ENCODE measurements around the gene NHERF2. TPM values are rescaled to one million over a fixed set of nuclear protein-coding genes. Genes with fewer than 3 reads are reported as not detected.

The NHERF2 gene
- total RNA-seq, 2 experiments from 2014 or later: 1.9 to 2.0 TPM

DNA sequence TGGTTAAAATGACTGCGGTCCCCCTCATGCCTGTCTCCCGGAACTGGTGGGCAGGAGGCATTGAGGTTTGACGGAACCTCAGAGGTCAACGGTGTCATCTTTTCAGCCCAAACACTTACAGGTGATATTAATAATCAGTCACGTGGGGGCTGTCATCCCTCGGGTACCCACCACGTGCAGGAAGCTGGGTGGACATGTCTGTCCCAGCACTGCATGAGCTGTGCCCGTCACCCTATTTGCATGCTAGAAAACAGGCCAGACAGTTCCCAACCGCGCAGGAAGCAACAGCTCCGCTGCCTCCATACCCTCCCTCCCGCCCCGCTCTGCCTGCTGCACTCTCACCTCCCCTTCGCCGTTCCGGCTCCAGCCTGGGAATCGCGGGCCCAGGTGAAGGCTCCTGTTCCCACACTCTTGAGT is 35.6 kb upstream of the NHERF2 start:
- no peak overlapping the region for H3K27ac ChIP-seq (ENCODE audit: low read depth in 1 of 2, low read length in 2 of 2)
- DNase-seq: peak in 10 of 14 experiments; percentile 24 to 83 (median 54)
- peak overlapping the region; percentile 55 for H3K4me3 ChIP-seq (ENCODE audit: low read length)
- Mint-ChIP-seq H3K4me3 (peak overlapping the region; percentile 80), H3K9me3 (no peaks in the 10 kb centered on the region), H3K4me1 (ENCODE audit: low read depth) (peaks cover 26% of the 10 kb centered on the region), H3K27ac (peak overlapping the region; percentile 79), H3K36me3 (ENCODE audit: low read depth) (peaks cover 10% of the 10 kb centered on the region), H3K27me3 (peaks cover 26% of the 10 kb centered on the region)
- POLR2A ChIA-PET: interaction anchor here (0.9 to 5.1 kb wide), 7 partner anchors 19 to 530 kb away, joined by 3 to 55 read pairs (median 5); partner anchors contain the start of genes AMDHD2, NTHL1, PGP and RPS2
- peaks cover 26% of the 10 kb centered on the region for H3K4me1 ChIP-seq (ENCODE audit: insufficient read depth, low read length)
- peaks cover 13 to 15% of the 10 kb centered on the region in 2 experiments for H3K27me3 ChIP-seq (ENCODE audit: control insufficient read depth in 1 of 2, insufficient read depth in 2 of 2, low read length in 2 of 2)
- peak; percentile 45 for ATAC-seq (ENCODE audit: poor library complexity)
- peaks cover 3% of the 10 kb centered on the region for H3K36me3 ChIP-seq (ENCODE audit: insufficient read depth, low read length)
- TF ChIP-seq, protein P1, sequence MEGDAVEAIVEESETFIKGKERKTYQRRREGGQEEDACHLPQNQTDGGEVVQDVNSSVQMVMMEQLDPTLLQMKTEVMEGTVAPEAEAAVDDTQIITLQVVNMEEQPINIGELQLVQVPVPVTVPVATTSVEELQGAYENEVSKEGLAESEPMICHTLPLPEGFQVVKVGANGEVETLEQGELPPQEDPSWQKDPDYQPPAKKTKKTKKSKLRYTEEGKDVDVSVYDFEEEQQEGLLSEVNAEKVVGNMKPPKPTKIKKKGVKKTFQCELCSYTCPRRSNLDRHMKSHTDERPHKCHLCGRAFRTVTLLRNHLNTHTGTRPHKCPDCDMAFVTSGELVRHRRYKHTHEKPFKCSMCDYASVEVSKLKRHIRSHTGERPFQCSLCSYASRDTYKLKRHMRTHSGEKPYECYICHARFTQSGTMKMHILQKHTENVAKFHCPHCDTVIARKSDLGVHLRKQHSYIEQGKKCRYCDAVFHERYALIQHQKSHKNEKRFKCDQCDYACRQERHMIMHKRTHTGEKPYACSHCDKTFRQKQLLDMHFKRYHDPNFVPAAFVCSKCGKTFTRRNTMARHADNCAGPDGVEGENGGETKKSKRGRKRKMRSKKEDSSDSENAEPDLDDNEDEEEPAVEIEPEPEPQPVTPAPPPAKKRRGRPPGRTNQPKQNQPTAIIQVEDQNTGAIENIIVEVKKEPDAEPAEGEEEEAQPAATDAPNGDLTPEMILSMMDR (IDR thresholded peaks at IDR 0.05): no peak
- CTCF ChIA-PET: interaction anchor here (3.2 kb wide), 1 partner anchor 13 kb away, joined by 17 read pairs; no protein-coding TSS in a partner anchor
- H3K9me3 ChIP-seq (ENCODE audit: control insufficient read depth in 1 of 2, insufficient read depth in 1 of 2, low read length in 2 of 2): peaks cover 0 to 18% of the 10 kb centered on the region in 2 experiments
- intact Hi-C loops (cut with DNase I, micrococcal nuclease): loop anchor here in 1 of 2 experiments (5.0 kb wide), 1 partner anchor 49 kb away; the partner anchor contains the start of gene MSRB1

DNA sequence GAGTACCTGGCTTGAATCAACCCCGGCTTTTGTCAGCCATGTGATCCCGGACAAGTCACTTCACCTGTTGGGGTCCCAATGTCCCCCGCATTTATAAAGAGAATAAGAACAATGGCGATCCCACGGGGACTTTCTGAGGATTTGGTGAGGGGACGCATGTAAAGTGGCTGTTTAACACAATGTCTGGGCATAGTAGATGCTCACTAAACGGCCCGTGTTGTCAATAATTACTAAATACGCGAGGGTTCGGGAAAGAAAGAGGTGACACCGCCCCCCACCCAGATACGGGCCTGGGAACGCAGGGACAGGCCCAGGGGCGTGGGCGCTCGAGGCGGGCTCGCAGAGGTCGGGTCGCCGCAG is 35.1 kb upstream of the NHERF2 start:
- peak overlapping the region in 1 of 2 donors; percentile 56 for H3K27ac ChIP-seq (ENCODE audit: low read depth in 1 of 2, low read length in 2 of 2)
- H3K9me3 ChIP-seq (ENCODE audit: control insufficient read depth in 1 of 2, insufficient read depth in 1 of 2, low read length in 2 of 2): peaks cover 0 to 18% of the 10 kb centered on the region in 2 experiments
- intact Hi-C loops (cut with DNase I, micrococcal nuclease): loop anchor here in 1 of 2 experiments (5.0 kb wide), 1 partner anchor 49 kb away; the partner anchor contains the start of gene MSRB1
- H3K36me3 ChIP-seq (ENCODE audit: insufficient read depth, low read length): no peaks in the 10 kb centered on the region
- TF ChIP-seq, protein P1 (IDR thresholded peaks at IDR 0.05): no peak
- Mint-ChIP-seq H3K36me3 (ENCODE audit: low read depth) (peaks cover 5% of the 10 kb centered on the region), H3K4me1 (ENCODE audit: low read depth) (peaks cover 26% of the 10 kb centered on the region), H3K27me3 (peaks cover 24% of the 10 kb centered on the region), H3K27ac (peak overlapping the region; percentile 79), H3K4me3 (peak overlapping the region; percentile 80), H3K9me3 (no peaks in the 10 kb centered on the region)
- H3K4me3 ChIP-seq (ENCODE audit: low read length): peak overlapping the region; percentile 55
- ATAC-seq (ENCODE audit: poor library complexity) (no peak), DNase-seq (no peak)
- peaks cover 13 to 15% of the 10 kb centered on the region in 2 experiments for H3K27me3 ChIP-seq (ENCODE audit: control insufficient read depth in 1 of 2, insufficient read depth in 2 of 2, low read length in 2 of 2)
- ChIA-PET CTCF (interaction anchor here (0.8 to 3.2 kb wide), 3 partner anchors 12 to 149 kb away, joined by 4 to 17 read pairs (median 6); no protein-coding TSS in a partner anchor), POLR2A (interaction anchor here (0.7 to 5.1 kb wide), 8 partner anchors 8 to 529 kb away, joined by 3 to 55 read pairs (median 4); partner anchors contain the start of genes AMDHD2, GFER, NTHL1 and RPS2)
- peaks cover 26% of the 10 kb centered on the region for H3K4me1 ChIP-seq (ENCODE audit: insufficient read depth, low read length)

DNA sequence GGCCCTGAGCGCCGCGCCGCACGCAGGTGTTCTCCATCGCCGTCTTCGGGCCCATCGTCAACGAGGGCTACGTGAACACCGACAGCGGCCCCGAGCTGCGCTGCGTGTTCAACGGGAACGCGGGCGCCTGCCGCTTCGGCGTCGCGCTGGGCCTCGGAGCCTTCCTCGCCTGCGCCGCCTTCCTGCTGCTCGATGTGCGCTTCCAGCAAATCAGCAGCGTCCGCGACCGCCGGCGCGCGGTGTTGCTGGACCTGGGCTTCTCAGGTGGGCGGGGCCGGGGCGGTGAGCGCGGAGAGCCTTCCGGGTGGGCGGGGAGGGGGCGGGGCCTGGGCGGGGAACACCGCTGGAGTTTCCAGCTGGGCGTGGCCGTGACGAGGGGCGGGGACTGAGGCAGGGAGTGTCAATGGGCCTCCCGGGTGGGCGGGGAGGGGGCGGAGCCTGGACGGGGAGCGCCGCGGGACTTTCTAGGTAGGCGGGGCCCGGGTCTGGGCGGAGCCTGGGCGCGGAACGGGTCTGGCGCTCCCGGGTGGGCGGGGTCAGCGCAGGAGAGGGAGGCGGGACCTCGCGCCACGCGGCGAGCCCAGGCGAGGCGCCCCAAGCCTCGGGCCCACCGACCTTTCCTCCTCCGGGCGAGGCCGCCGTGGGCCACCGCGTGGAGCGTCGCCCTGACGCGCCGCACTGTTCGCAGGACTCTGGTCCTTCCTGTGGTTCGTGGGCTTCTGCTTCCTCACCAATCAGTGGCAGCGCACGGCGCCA is 34.6 kb upstream of the NHERF2 start:
- H3K36me3 Mint-ChIP-seq (ENCODE audit: low read depth): peaks cover under 1% of the 10 kb centered on the region
- peaks cover 20% of the 10 kb centered on the region for H3K27me3 Mint-ChIP-seq
- peaks cover 3% of the 10 kb centered on the region for H3K36me3 ChIP-seq (ENCODE audit: insufficient read depth, low read length)
- ChIA-PET POLR2A (interaction anchor here (0.7 to 5.1 kb wide), 9 partner anchors 8 to 529 kb away, joined by 3 to 55 read pairs (median 5); partner anchors contain the start of genes AMDHD2, GFER, NOXO1 and NTHL1), CTCF (interaction anchor here (0.8 to 3.2 kb wide), 4 partner anchors 12 to 148 kb away, joined by 4 to 17 read pairs (median 6); no protein-coding TSS in a partner anchor)
- H3K4me3 ChIP-seq (ENCODE audit: low read length): peak overlapping the region; percentile 55
- peaks cover 26% of the 10 kb centered on the region for H3K4me1 Mint-ChIP-seq (ENCODE audit: low read depth)
- peak overlapping the region in 1 of 2 donors; percentile 56 for H3K27ac ChIP-seq (ENCODE audit: low read depth in 1 of 2, low read length in 2 of 2)
- peak overlapping the region; percentile 79 for H3K27ac Mint-ChIP-seq
- H3K9me3 Mint-ChIP-seq: no peaks in the 10 kb centered on the region
- peaks cover 0 to 18% of the 10 kb centered on the region in 2 experiments for H3K9me3 ChIP-seq (ENCODE audit: control insufficient read depth in 1 of 2, insufficient read depth in 1 of 2, low read length in 2 of 2)
- H3K4me1 ChIP-seq (ENCODE audit: insufficient read depth, low read length): peaks cover 26% of the 10 kb centered on the region
- TF ChIP-seq, protein P1 (IDR thresholded peaks at IDR 0.05): no peak
- H3K27me3 ChIP-seq (ENCODE audit: control insufficient read depth in 1 of 2, insufficient read depth in 2 of 2, low read length in 2 of 2): peaks cover 13 to 15% of the 10 kb centered on the region in 2 experiments
- intact Hi-C loops (cut with DNase I, micrococcal nuclease): loop anchor here in 1 of 2 experiments (1.0 to 5.0 kb wide), 3 partner anchors 17 to 50 kb away; partner anchors contain the start of genes MSRB1 and ZNF598
- ATAC-seq (ENCODE audit: poor library complexity) (peak; percentile 86), DNase-seq (peak; percentile 95 to 100 (median 98))
- H3K4me3 Mint-ChIP-seq: peak overlapping the region; percentile 65

Data from CD4-positive, alpha-beta T cell (primary cell).